ENCODE measurements around the gene SLC4A5. TPM values are rescaled to one million over a fixed set of nuclear protein-coding genes. Genes with fewer than 3 reads are reported as not detected.

SLC4A5 gene
- total RNA-seq, 2 experiments from 2014 or later: 1.8 to 2.0 TPM

GRCh38 chr2:74374509-74375205 lies 31.4 kb upstream of the SLC4A5 start:
- Mint-ChIP-seq H3K4me1 (ENCODE audit: low read depth) (peaks cover 5% of the 10 kb centered on the region), H3K9me3 (no peaks in the 10 kb centered on the region), H3K4me3 (no peak overlapping the region), H3K36me3 (ENCODE audit: low read depth) (peaks cover 13% of the 10 kb centered on the region), H3K27ac (no peak overlapping the region), H3K27me3 (no peaks in the 10 kb centered on the region)
- DNase-seq: no peak
- no peak for ATAC-seq
- intact Hi-C loops (cut with micrococcal nuclease): no loop called here
- no peak for TF ChIP-seq CTCF (IDR thresholded peaks at IDR 0.05)
- ChIA-PET CTCF (interaction anchor here (1.2 kb wide), 1 partner anchor 125 kb away, joined by 5 read pairs; no protein-coding TSS in a partner anchor), POLR2A (interaction anchor here (1.9 kb wide), 1 partner anchor 80 kb away, joined by 4 read pairs; the partner anchor contains the start of gene INO80B)

DNA sequence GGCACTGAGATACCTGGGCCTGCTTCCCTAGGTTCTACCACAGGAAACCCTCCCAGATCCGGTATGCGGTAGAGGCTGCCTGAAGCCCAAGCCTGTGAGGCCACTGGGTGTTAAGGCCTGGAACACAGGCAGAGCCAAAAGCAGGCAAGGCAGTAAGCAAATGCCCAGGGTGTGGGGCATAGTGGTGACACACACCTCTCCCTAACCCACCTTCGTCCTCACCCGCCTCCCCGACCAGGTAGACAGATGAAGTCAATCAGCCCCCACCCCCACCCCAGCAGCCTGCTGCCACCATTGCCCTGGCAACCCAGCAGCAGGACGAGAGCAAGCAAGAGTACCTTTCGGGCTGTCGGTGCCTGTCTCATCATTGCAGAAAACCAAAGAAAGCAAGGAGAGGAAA lies 30.8 kb upstream of the SLC4A5 start:
- no peak overlapping the region for H3K4me3 Mint-ChIP-seq
- H3K27ac Mint-ChIP-seq: no peak overlapping the region
- DNase-seq (no peak), ATAC-seq (no peak)
- CTCF ChIA-PET: interaction anchor here (1.0 kb wide), 1 partner anchor 39 kb away, joined by 3 read pairs; no protein-coding TSS in a partner anchor
- no peaks in the 10 kb centered on the region for H3K27me3 Mint-ChIP-seq
- TF ChIP-seq CTCF (IDR thresholded peaks at IDR 0.05): no peak
- POLR2A ChIA-PET: interaction anchor here (0.5 kb wide), 1 partner anchor 96 kb away, joined by 3 read pairs; no protein-coding TSS in a partner anchor
- intact Hi-C loops (cut with micrococcal nuclease): no loop called here
- no peaks in the 10 kb centered on the region for H3K9me3 Mint-ChIP-seq
- peaks cover 5% of the 10 kb centered on the region for H3K4me1 Mint-ChIP-seq (ENCODE audit: low read depth)
- peaks cover 14% of the 10 kb centered on the region for H3K36me3 Mint-ChIP-seq (ENCODE audit: low read depth)

GRCh38 chr2:74373221-74373676 lies 30.0 kb upstream of the SLC4A5 start:
- ATAC-seq (no peak), DNase-seq (no peak)
- H3K27ac Mint-ChIP-seq: no peak overlapping the region
- no peak overlapping the region for H3K4me3 Mint-ChIP-seq
- CTCF ChIA-PET: interaction anchor here (1.0 to 1.3 kb wide), 2 partner anchors 22 to 38 kb away, joined by 3 read pairs; no protein-coding TSS in a partner anchor
- no peaks in the 10 kb centered on the region for H3K27me3 Mint-ChIP-seq
- intact Hi-C loops (cut with micrococcal nuclease): no loop called here
- no peaks in the 10 kb centered on the region for H3K9me3 Mint-ChIP-seq
- TF ChIP-seq CTCF (IDR thresholded peaks at IDR 0.05): no peak
- POLR2A ChIA-PET: no interaction called here
- H3K4me1 Mint-ChIP-seq (ENCODE audit: low read depth): no peaks in the 10 kb centered on the region
- H3K36me3 Mint-ChIP-seq (ENCODE audit: low read depth): peaks cover 19% of the 10 kb centered on the region

GRCh38 chr2:74372674-74373073 lies 29.5 kb upstream of the SLC4A5 start:
- Mint-ChIP-seq H3K9me3 (no peaks in the 10 kb centered on the region), H3K27me3 (no peaks in the 10 kb centered on the region), H3K4me3 (no peak overlapping the region), H3K4me1 (ENCODE audit: low read depth) (no peaks in the 10 kb centered on the region), H3K27ac (no peak overlapping the region), H3K36me3 (ENCODE audit: low read depth) (peaks cover 20% of the 10 kb centered on the region)
- ChIA-PET POLR2A (no interaction called here), CTCF (interaction anchor here (1.3 kb wide), 1 partner anchor 21 kb away, joined by 3 read pairs; no protein-coding TSS in a partner anchor)
- no peak for ATAC-seq
- intact Hi-C loops (cut with micrococcal nuclease): no loop called here
- DNase-seq: no peak
- no peak for TF ChIP-seq CTCF (IDR thresholded peaks at IDR 0.05)

DNA sequence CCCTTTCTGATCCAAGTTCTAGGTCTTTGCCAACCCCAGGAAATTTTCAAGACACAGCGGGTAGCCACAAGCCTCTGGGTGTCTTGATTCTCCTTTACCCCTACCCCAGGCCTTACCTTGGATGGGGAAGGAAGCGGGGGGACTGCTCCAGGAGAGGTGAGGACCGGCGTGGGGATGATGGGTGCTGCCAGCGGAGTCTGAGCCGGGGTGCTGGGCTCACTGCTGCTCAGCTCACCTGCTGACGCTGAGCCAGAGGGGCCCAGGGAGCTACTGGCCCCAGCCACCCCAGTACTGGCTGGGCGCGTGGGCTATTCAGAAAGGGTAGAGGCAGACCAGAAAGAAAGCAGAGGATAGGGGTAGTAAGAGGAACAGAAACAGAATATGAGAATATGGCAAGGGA lies 28.2 kb upstream of the SLC4A5 start:
- no peak for ATAC-seq
- intact Hi-C loops (cut with micrococcal nuclease): no loop called here

More for the DNA sequence above, 28.2 kb upstream of the SLC4A5 start:
- no peaks in the 10 kb centered on the region for H3K27me3 Mint-ChIP-seq
- no peaks in the 10 kb centered on the region for H3K9me3 Mint-ChIP-seq
- H3K4me3 Mint-ChIP-seq: no peak overlapping the region
- POLR2A ChIA-PET: no interaction called here
- TF ChIP-seq CTCF (IDR thresholded peaks at IDR 0.05): no peak
- CTCF ChIA-PET: interaction anchor here (1.3 to 3.6 kb wide), 2 partner anchors 19 to 36 kb away, joined by 3 to 16 read pairs; no protein-coding TSS in a partner anchor
- no peaks in the 10 kb centered on the region for H3K4me1 Mint-ChIP-seq (ENCODE audit: low read depth)
- DNase-seq: no peak
- peaks cover 28% of the 10 kb centered on the region for H3K36me3 Mint-ChIP-seq (ENCODE audit: low read depth)
- H3K27ac Mint-ChIP-seq: no peak overlapping the region
